Measurements from ENCODE around the gene UACA.

DNA sequence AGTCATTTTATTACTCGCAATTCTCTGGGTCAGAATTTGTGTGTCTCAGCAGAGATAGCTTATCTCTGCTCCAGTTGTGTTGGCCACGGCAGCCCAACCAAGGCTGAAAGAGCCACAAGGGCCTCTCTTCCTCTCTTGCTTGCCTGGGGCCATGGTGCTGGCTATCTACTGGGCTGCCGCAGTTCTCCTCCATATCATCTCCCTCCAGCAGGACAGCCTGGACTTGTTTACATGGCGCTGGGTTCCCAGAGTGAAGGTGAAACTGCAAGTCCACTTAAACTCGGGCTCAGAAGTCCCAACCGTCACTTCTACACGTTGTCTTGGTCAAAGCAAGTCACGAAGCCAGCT, 134.8 kb downstream of the UACA start:
- no peak for TF ChIP-seq CTCF (IDR thresholded peaks at IDR 0.05; ENCODE audit: insufficient read depth, low read length)
- TF ChIP-seq, protein P1, sequence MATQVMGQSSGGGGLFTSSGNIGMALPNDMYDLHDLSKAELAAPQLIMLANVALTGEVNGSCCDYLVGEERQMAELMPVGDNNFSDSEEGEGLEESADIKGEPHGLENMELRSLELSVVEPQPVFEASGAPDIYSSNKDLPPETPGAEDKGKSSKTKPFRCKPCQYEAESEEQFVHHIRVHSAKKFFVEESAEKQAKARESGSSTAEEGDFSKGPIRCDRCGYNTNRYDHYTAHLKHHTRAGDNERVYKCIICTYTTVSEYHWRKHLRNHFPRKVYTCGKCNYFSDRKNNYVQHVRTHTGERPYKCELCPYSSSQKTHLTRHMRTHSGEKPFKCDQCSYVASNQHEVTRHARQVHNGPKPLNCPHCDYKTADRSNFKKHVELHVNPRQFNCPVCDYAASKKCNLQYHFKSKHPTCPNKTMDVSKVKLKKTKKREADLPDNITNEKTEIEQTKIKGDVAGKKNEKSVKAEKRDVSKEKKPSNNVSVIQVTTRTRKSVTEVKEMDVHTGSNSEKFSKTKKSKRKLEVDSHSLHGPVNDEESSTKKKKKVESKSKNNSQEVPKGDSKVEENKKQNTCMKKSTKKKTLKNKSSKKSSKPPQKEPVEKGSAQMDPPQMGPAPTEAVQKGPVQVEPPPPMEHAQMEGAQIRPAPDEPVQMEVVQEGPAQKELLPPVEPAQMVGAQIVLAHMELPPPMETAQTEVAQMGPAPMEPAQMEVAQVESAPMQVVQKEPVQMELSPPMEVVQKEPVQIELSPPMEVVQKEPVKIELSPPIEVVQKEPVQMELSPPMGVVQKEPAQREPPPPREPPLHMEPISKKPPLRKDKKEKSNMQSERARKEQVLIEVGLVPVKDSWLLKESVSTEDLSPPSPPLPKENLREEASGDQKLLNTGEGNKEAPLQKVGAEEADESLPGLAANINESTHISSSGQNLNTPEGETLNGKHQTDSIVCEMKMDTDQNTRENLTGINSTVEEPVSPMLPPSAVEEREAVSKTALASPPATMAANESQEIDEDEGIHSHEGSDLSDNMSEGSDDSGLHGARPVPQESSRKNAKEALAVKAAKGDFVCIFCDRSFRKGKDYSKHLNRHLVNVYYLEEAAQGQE (IDR thresholded peaks at IDR 0.05; ENCODE audit: insufficient replicate concordance, low read depth): no peak
